HEK293T (cell line): ENCODE data around the gene HYAL2.

Experiments used
- ARNT ChIP-seq: fragments of 450-650 bp; IDR thresholded peaks from 2 replicates; pipeline ENCODE4 v1.6.1; 2017; ENCODE audit warnings: mild to moderate bottlenecking
- CTBP1 ChIP-seq: fragments of 450-650 bp; IDR thresholded peaks from 2 replicates; pipeline ENCODE4 v1.6.1; 2016; ENCODE audit warnings: borderline replicate concordance
- FOXA1 ChIP-seq: fragments of 450-650 bp; IDR thresholded peaks from 2 replicates; pipeline ENCODE4 v1.6.1; 2016; ENCODE audit warnings: mild to moderate bottlenecking
- FOXK2 ChIP-seq: fragments of 450-650 bp; IDR thresholded peaks from 2 replicates; pipeline ENCODE4 v1.6.1; 2016; ENCODE audit warnings: mild to moderate bottlenecking
- L3MBTL2 ChIP-seq: fragments of 450-650 bp; conservative IDR thresholded peaks from 2 replicates; pipeline ENCODE4 v1.6.1; 2016; ENCODE audit warnings: mild to moderate bottlenecking
- SP1 ChIP-seq: fragments of 450-650 bp; IDR thresholded peaks from 2 replicates; pipeline ENCODE4 v1.6.1; 2017
- SUZ12 ChIP-seq: fragments of 450-650 bp; IDR thresholded peaks from 2 replicates; pipeline ENCODE4 v1.6.1; 2016; ENCODE audit warnings: mild to moderate bottlenecking

DNA sequence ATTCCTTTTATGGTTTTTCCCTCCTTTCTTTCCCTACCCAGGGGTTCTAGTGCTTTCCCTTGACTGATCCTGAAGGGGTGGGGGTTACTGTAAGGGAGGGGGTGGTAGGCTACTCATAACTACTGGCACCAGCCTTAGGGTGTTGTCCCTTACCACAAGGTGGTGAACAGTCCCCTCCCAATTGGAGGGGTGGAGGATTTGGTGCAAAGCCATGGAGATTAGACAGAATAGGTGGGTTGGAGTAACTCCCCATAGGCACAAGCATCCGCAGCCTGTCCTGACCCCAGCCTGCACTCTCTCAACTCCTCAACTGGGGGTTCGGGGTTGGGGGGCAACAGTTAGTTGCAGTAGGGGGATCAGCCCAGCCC, 2.6 kb upstream of the HYAL2 start:
- TF ChIP-seq FOXK2 (no peak), FOXA1 (no peak), L3MBTL2 (no peak), CTBP1 (no peak), SP1 (no peak), ARNT (no peak), SUZ12 (no peak)
